ENCODE results near the gene HNF4A. TPM values are rescaled to one million over a fixed set of nuclear protein-coding genes. Genes with fewer than 3 reads are reported as not detected.

The HNF4A gene
- total RNA-seq, 2 donors from 2014 or later = not detected

DNA sequence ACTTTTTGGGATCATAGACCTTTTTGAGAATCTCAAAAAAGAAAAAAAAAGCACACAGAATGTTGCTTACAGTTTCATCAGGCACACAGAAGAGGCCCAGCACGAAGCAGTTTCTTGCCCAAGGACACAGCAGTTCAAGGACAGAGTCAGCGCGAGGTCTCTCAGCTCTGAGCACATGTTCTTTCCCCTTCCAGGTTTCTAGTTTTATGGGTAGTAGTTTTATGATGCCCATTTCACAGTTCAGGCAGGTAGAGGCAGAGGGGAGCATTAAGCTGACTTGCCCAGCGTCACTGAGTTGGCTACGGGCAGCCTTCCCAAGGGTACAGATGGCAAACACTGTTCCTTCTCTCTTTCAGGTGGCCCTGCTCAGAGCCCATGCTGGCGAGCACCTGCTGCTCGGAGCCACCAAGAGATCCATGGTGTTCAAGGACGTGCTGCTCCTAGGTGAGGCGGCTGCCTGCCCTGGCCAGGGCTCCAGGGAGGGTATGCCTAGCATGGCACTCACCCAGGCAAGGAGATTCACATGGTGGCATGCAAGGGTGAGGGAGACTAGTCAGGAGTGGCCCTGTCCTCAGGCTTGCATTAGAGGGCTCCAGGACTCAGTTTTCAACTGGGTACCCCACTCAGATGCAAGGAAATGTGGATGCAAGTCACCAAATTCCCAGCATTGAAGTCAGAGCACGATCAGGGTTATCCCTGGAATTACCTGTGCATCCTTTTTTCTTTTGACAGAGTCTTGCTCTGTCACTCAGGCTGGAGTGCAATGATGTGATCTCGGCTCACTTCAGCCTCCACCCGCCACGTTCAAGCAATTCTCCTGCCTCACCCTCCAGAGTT lies 62.8 kb downstream of the HNF4A start:
- no peak for DNase-seq (ENCODE audit: low spot score)
- TF ChIP-seq, protein P1, sequence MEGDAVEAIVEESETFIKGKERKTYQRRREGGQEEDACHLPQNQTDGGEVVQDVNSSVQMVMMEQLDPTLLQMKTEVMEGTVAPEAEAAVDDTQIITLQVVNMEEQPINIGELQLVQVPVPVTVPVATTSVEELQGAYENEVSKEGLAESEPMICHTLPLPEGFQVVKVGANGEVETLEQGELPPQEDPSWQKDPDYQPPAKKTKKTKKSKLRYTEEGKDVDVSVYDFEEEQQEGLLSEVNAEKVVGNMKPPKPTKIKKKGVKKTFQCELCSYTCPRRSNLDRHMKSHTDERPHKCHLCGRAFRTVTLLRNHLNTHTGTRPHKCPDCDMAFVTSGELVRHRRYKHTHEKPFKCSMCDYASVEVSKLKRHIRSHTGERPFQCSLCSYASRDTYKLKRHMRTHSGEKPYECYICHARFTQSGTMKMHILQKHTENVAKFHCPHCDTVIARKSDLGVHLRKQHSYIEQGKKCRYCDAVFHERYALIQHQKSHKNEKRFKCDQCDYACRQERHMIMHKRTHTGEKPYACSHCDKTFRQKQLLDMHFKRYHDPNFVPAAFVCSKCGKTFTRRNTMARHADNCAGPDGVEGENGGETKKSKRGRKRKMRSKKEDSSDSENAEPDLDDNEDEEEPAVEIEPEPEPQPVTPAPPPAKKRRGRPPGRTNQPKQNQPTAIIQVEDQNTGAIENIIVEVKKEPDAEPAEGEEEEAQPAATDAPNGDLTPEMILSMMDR (IDR thresholded peaks at IDR 0.05) = no peak
- H3K4me1 ChIP-seq = no peaks in the 10 kb centered on the region
- H3K9me3 ChIP-seq = no peaks in the 10 kb centered on the region
- no peak overlapping the region for H3K4me3 ChIP-seq
- H3K27me3 ChIP-seq = no peaks in the 10 kb centered on the region
- H3K27ac ChIP-seq = no peak overlapping the region
- no peaks in the 10 kb centered on the region for H3K36me3 ChIP-seq

DNA sequence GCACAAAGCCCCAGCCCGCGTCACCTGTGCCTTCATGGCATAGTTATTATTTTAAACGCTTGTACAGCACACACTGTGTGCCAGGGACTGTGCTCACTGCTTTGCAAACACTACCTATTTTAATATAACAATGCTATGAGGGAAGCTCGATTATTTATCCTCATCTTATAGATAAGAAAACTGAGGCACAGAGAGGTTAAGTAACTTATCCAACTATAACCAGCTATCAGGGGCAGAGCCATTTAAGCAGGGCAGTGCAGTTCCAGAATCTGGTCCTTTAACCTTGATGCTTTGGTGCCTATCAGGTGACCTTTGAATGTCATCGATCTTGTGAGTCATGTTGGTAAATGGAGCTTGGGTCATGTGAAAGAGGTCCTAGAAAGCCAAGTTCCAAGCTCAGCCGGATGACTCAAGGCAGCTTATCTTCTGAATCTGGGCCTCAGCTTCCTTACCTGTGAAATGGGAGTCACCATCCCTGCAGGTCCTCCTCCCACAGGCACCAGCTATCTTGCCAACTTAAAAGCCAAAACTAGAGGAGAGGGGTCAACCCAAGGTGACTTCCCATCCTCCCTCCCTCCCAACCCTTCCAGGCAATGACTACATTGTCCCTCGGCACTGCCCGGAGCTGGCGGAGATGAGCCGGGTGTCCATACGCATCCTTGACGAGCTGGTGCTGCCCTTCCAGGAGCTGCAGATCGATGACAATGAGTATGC lies 63.8 kb downstream of the HNF4A start:
- H3K9me3 ChIP-seq = no peaks in the 10 kb centered on the region
- DNase-seq (ENCODE audit: low spot score) = no peak
- no peak overlapping the region for H3K4me3 ChIP-seq
- no peaks in the 10 kb centered on the region for H3K36me3 ChIP-seq
- TF ChIP-seq, protein P1 (IDR thresholded peaks at IDR 0.05) = no peak
- H3K27ac ChIP-seq = no peak overlapping the region
- H3K27me3 ChIP-seq = no peaks in the 10 kb centered on the region
- no peaks in the 10 kb centered on the region for H3K4me1 ChIP-seq

DNA sequence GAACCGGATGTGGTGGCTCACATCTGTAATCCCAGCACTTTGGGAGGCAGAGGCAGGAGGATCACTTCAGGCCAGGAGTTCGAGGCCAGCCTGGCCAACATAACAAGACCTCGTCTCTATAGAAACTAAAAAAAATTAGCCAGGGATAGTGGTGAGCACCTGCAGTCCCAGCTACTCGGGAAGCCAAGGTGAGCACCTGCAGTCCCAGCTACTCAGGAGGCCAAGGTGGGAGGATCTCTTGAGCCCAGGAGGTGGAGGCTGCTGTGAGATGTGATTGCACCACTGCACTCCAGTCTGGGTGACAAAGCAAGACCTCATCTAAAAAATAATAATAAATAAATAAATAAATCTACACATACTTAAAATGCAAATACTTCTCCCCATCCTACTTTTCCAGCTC lies 65.0 kb downstream of the HNF4A start:
- Histone ChIP-seq H3K9me3 (no peaks in the 10 kb centered on the region), H3K4me3 (no peak overlapping the region), H3K27ac (no peak overlapping the region), H3K36me3 (no peaks in the 10 kb centered on the region), H3K4me1 (no peaks in the 10 kb centered on the region), H3K27me3 (no peaks in the 10 kb centered on the region)
- no peak for DNase-seq (ENCODE audit: low spot score)
- TF ChIP-seq, protein P1 (IDR thresholded peaks at IDR 0.05) = no peak

DNA sequence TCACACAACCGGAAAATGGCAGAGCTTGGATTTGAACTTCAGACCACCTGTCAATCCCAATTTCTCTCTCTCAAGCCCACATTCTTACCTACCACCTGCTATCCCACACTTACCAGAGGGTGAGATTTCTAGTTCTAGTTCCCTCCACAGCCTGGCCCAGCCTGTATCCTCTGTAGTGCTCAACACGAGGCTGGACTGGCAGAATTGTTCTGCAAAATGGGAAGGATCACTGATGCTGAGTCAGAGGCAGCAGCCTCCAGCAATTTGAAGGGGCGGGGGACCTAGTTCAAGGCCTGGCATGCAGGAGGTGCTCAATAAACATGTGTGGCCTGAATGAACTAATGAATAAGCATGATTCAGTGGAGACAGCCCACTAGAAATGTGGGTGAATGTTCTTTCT lies 66.6 kb downstream of the HNF4A start:
- no peaks in the 10 kb centered on the region for H3K9me3 ChIP-seq
- no peaks in the 10 kb centered on the region for H3K36me3 ChIP-seq
- no peaks in the 10 kb centered on the region for H3K27me3 ChIP-seq
- no peak overlapping the region for H3K27ac ChIP-seq
- no peaks in the 10 kb centered on the region for H3K4me1 ChIP-seq
- no peak overlapping the region for H3K4me3 ChIP-seq
- no peak for DNase-seq (ENCODE audit: low spot score)
- TF ChIP-seq, protein P1 (IDR thresholded peaks at IDR 0.05) = no peak

DNA sequence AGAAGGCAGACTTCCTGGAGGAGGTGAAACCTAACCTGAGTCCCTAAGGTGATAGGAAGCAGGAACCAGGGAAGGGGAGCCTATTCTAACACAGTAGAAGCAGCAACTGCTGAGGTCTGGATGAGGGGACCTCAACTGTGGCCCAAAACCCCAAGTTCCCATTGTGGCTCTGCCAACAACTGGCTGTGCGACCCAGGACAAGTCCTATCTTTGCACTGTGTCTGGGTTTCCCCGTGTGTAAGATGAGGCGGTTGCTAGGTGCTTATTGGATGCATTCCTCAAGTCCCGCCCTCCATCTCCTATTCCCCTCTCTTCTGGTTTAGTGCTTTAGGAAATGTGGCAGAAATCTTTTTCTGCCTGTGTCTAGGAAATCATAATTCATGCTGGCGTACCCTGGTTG lies 68.0 kb downstream of the HNF4A start:
- Histone ChIP-seq H3K4me1 (no peaks in the 10 kb centered on the region), H3K4me3 (no peak overlapping the region), H3K36me3 (no peaks in the 10 kb centered on the region), H3K27me3 (no peaks in the 10 kb centered on the region), H3K27ac (no peak overlapping the region), H3K9me3 (no peaks in the 10 kb centered on the region)
- TF ChIP-seq, protein P1 (IDR thresholded peaks at IDR 0.05) = no peak
- no peak for DNase-seq (ENCODE audit: low spot score)

All from right atrium auricular region (tissue), 2 donors.